IMR-90 (cell line): ENCODE measurements around the gene VAMP3. TPM values are rescaled to one million over a fixed set of nuclear protein-coding genes. Genes with fewer than 3 reads are reported as not detected.

ENCODE experiments used
- ATAC-seq: fragments of 200-7000 bp; cut with Tn5 transposase; 2 replicates; pipeline ENCODE4 v1.9.1; 2020; ENCODE audit warnings: low read depth, mild to moderate bottlenecking, moderate library complexity
- BruUV-seq: library from RNA; stranded (reverse); fragments of 400-500 nt; replicated peaks from 2 replicates; lab custom pipeline; 2021; lab: Mats Ljungman, UMichigan
- CTCF ChIA-PET: fragments of 300-600 bp; formaldehyde crosslinking; extraction: SDS; loops from one replicate; lab custom pipeline; 2021; ENCODE audit warnings: antibody characterized with exemption; lab: Yijun Ruan, JAX
- POLR2A ChIA-PET: fragments of 300-600 bp; sonication (Branson Sonifier 250); formaldehyde crosslinking; loops from one replicate; lab custom pipeline; 2022; ENCODE audit warnings: antibody characterized with exemption; ENCODE audit not compliant: unreplicated experiment; lab: Charles Lee
- DNase-seq: peaks from one replicate; pipeline ENCODE4 v3.0.0; 2013
- H2AFZ ChIP-seq: replicated peaks from 2 replicates; pipeline ENCODE3; 2013; ENCODE audit warnings: low read length, mild to moderate bottlenecking; ENCODE audit not compliant: poor library complexity
- H2AK5ac ChIP-seq: 2 replicates; pipeline ENCODE4 v1.6.1; 2013; ENCODE audit warnings: low read depth, low read length, inconsistent platforms
- H2AK9ac ChIP-seq: replicated peaks from 2 replicates; pipeline ENCODE3; 2013; ENCODE audit warnings: mild to moderate bottlenecking, low read depth, low read length, moderate library complexity; ENCODE audit not compliant: poor library complexity
- H2BK120ac ChIP-seq: 2 replicates; pipeline ENCODE4 v1.6.1; 2013; ENCODE audit warnings: low read depth, low read length, inconsistent platforms
- H2BK15ac ChIP-seq: 3 replicates; pipeline ENCODE4 v1.6.1; 2013; ENCODE audit warnings: low read depth, low read length, inconsistent platforms
- H2BK20ac ChIP-seq: 2 replicates; pipeline ENCODE4 v1.6.1; 2013; ENCODE audit warnings: low read depth, mild to moderate bottlenecking, inconsistent platforms, low read length, moderate library complexity
- H2BK5ac ChIP-seq: 2 replicates; pipeline ENCODE4 v1.6.1; 2013; ENCODE audit warnings: mild to moderate bottlenecking, low read depth, low read length, inconsistent platforms; ENCODE audit not compliant: poor library complexity, severe bottlenecking
- H3K14ac ChIP-seq: replicated peaks from 2 replicates; pipeline ENCODE4 v1.6.1; 2013; ENCODE audit warnings: low read depth, low read length, inconsistent platforms
- H3K18ac ChIP-seq: 2 replicates; pipeline ENCODE4 v1.6.1; 2013; ENCODE audit warnings: low read depth, low read length, control low read depth
- H3K23ac ChIP-seq: 2 replicates; pipeline ENCODE4 v1.6.1; 2013; ENCODE audit warnings: low read depth, low read length, inconsistent platforms
- H3K27ac ChIP-seq: 2 replicates; pipeline ENCODE4 v1.5.1; 2013; ENCODE audit warnings: mild to moderate bottlenecking, control low read depth, low read length; ENCODE audit not compliant: insufficient read depth
- H3K27me3 ChIP-seq: 2 replicates; pipeline ENCODE4 v1.6.1; 2013; ENCODE audit warnings: low read length; ENCODE audit not compliant: control insufficient read depth, insufficient read depth
- H3K36me3 ChIP-seq: 2 replicates; pipeline ENCODE4 v1.6.1; 2013; ENCODE audit warnings: low read length, mixed read lengths; ENCODE audit not compliant: control insufficient read depth, insufficient read depth
- H3K4ac ChIP-seq: 2 replicates; pipeline ENCODE4 v1.6.1; 2013; ENCODE audit warnings: low read depth, low read length, inconsistent platforms
- H3K4me1 ChIP-seq: 2 replicates; pipeline ENCODE4 v1.6.1; 2013; ENCODE audit warnings: low read length, mixed read lengths; ENCODE audit not compliant: control insufficient read depth, insufficient read depth
- H3K4me2 ChIP-seq: 2 replicates; pipeline ENCODE4 v1.6.1; 2013; ENCODE audit warnings: low read depth, mild to moderate bottlenecking, control low read depth, low read length, moderate library complexity
- H3K4me3 ChIP-seq: 2 replicates; pipeline ENCODE4 v1.5.1; 2013; ENCODE audit warnings: low read depth, mild to moderate bottlenecking, control low read depth, low read length, moderate library complexity; ENCODE audit not compliant: insufficient read depth
- H3K56ac ChIP-seq: 2 replicates; pipeline ENCODE4 v1.6.1; 2013; ENCODE audit warnings: low read length, inconsistent platforms; ENCODE audit not compliant: insufficient read depth; ENCODE audit errors: extremely low read depth
- H3K79me1 ChIP-seq, 2 experiments: 2 replicates each; pipeline ENCODE4 v1.6.1; 2013; ENCODE audit warnings: low read length in 2 of 2, inconsistent platforms in 1 of 2, low read depth in 1 of 2
- H3K9ac ChIP-seq: 2 replicates; pipeline ENCODE4 v1.6.1; 2013; ENCODE audit warnings: low read depth, low read length, control low read depth
- H3K9me1 ChIP-seq: 2 replicates; pipeline ENCODE4 v1.6.1; 2013; ENCODE audit warnings: low read length, inconsistent platforms; ENCODE audit not compliant: insufficient read depth
- H3K9me3 ChIP-seq: 2 replicates; pipeline ENCODE4 v1.6.1; 2013; ENCODE audit warnings: low read length; ENCODE audit not compliant: control insufficient read depth, insufficient read depth
- H4K20me1 ChIP-seq: 2 replicates; pipeline ENCODE4 v1.6.1; 2013; ENCODE audit warnings: low read length, inconsistent platforms; ENCODE audit not compliant: insufficient read depth
- H4K5ac ChIP-seq: 2 replicates; pipeline ENCODE4 v1.6.1; 2013; ENCODE audit warnings: mild to moderate bottlenecking, low read depth, low read length, control low read depth
- H4K8ac ChIP-seq, 2 experiments: 2 replicates each; pipeline ENCODE4 v1.6.1; 2013; ENCODE audit warnings: low read depth in 2 of 2, low read length in 2 of 2, control low read depth in 1 of 2, inconsistent platforms in 1 of 2
- H4K91ac ChIP-seq: 2 replicates; pipeline ENCODE4 v1.6.1; 2013; ENCODE audit warnings: low read depth, low read length, inconsistent platforms; ENCODE audit not compliant: insufficient read depth
- BHLHE40 ChIP-seq: fragments of 150-350 bp; IDR thresholded peaks from 2 replicates; pipeline ENCODE4 v1.6.1; 2016; ENCODE audit warnings: mild to moderate bottlenecking, low read depth, low read length
- CEBPB ChIP-seq: IDR thresholded peaks from 2 replicates; pipeline ENCODE4 v1.6.1; 2012; ENCODE audit warnings: low read depth, low read length, improper control_type of control experiment
- CHD1 ChIP-seq: IDR thresholded peaks from 2 replicates; pipeline ENCODE4 v1.6.1; 2012; ENCODE audit warnings: low read depth, low read length, improper control_type of control experiment
- FOS ChIP-seq: fragments of 150-350 bp; IDR thresholded peaks from 2 replicates; pipeline ENCODE4 v1.6.1; 2016; ENCODE audit warnings: low read depth, low read length
- MAFK ChIP-seq: IDR thresholded peaks from 2 replicates; pipeline ENCODE4 v1.6.1; 2012; ENCODE audit warnings: low read depth, low read length, improper control_type of control experiment
- MAZ ChIP-seq: IDR thresholded peaks from 2 replicates; pipeline ENCODE4 v1.6.1; 2012; ENCODE audit warnings: low read depth, mild to moderate bottlenecking, low read length, improper control_type of control experiment, moderate library complexity, borderline replicate concordance
- MXI1 ChIP-seq: IDR thresholded peaks from 2 replicates; pipeline ENCODE4 v1.6.1; 2012; ENCODE audit warnings: low read depth, mild to moderate bottlenecking, low read length, moderate library complexity, borderline replicate concordance
- NFE2L2 ChIP-seq: fragments of 150-350 bp; IDR thresholded peaks from 2 replicates; pipeline ENCODE4 v1.6.1; 2016; ENCODE audit warnings: low read depth, mild to moderate bottlenecking, low read length
- RAD21 ChIP-seq: IDR thresholded peaks from 2 replicates; pipeline ENCODE4 v1.6.1; 2012; ENCODE audit warnings: low read length, improper control_type of control experiment
- RCOR1 ChIP-seq: IDR thresholded peaks from 2 replicates; pipeline ENCODE4 v1.6.1; 2012; ENCODE audit warnings: mild to moderate bottlenecking, low read length, improper control_type of control experiment; ENCODE audit not compliant: insufficient replicate concordance
- RFX5 ChIP-seq: IDR thresholded peaks from 2 replicates; pipeline ENCODE4 v1.8.0; 2012; ENCODE audit warnings: low read depth, mild to moderate bottlenecking, low read length, moderate library complexity
- SMC3 ChIP-seq: fragments of 150-350 bp; IDR thresholded peaks from 2 replicates; pipeline ENCODE4 v1.6.1; 2016; ENCODE audit warnings: low read depth, mild to moderate bottlenecking, antibody characterized with exemption, low read length, moderate library complexity
- WGBS, 2 experiments: methylation state at CpG; one replicate each; pipeline versions ENCODE4 v1.1.5 to v1.1.7; 2013; ENCODE audit warnings: missing lambda C conversion rate in 2 of 2; ENCODE audit not compliant: insufficient read length in 1 of 2; ENCODE audit errors: extremely low coverage in 2 of 2; 5-methylcytosine and 5-hydroxymethylcytosine counted together
- dilution Hi-C: fragments of 300-500 bp; cut with HindIII; formaldehyde crosslinking; loops from one replicate; pipeline ENCODE4 v1.14.3; 2018; ENCODE audit warnings: low sequenced_read_pairs; ENCODE audit not compliant: unreplicated experiment
- in situ Hi-C: fragments of 300-500 bp; cut with MboI; formaldehyde crosslinking; loops from 3 replicates; pipeline ENCODE4 v1.14.3; 2019; ENCODE audit warnings: low sequenced_read_pairs, inconsistent platforms, mixed read lengths
- intact Hi-C: fragments of 100-400 bp; cut with micrococcal nuclease; formaldehyde crosslinking; loops from 2 replicates; pipeline ENCODE4 v1.10.0; 2022
- polyA plus RNA-seq, 3 experiments: library from polyadenylated mRNA; depleted of rRNA; stranded (reverse); fragments of >200 nt; gene quantifications; 2 replicates each; pipeline ENCODE4 v1.2.3, GENCODE V29; 2012; ENCODE audit warnings: low replicate concordance in 1 of 3
- total RNA-seq: library from RNA; depleted of rRNA; stranded (reverse); fragments of >200 nt; gene quantifications from 2 replicates; pipeline ENCODE4 v1.2.3, GENCODE V29; 2012
- TF ChIP-seq, protein P1 (sequence below): conservative IDR thresholded peaks from 2 replicates; pipeline ENCODE4 v1.5.1; 2012; ENCODE audit warnings: mild to moderate bottlenecking, low read depth, low read length, improper control_type of control experiment
- TF ChIP-seq, protein P2 (sequence below): fragments of 150-350 bp; IDR thresholded peaks from 2 replicates; pipeline ENCODE4 v1.6.1; 2016; ENCODE audit warnings: low read depth, mild to moderate bottlenecking, low read length, moderate library complexity, borderline replicate concordance

Gene VAMP3
- total and polyA plus RNA-seq, 2 of the 4 experiments (the other 2 are of a cell fraction): 99.1 to 354 TPM

DNA sequence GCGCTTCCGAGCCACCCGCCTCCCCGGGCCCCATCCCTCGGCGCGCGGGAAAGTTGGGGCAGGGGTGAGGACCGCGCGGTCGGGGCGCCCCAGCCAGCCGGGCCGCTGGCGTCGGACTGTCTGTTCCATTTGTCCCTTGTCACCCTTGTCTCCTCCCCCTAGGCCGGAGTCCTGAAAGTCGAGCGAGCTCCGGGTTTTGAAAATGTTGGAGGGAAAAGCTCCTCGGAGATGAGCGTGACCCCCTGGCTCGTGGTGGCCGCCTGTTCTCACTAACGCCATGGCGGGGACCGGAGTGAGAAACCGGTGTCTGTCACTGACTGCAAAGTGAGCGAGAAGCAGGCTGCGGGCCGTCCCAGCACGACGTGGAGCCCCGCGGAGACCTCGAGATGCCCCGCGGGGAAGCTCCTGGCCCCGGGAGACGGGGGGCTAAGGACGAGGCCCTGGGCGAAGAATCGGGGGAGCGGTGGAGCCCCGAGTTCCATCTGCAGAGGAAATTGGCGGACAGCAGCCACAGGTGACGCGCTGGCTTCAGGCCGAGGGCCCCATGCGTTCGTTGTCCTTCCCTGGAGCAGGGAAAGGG lies 13.5 kb downstream of the VAMP3 start:
- 41% methylated on average over 33 of the region's 52 CpGs; no CpG with 5 or more reads in 1 of the 2 experiments for whole genome bisulfite sequencing, 2 experiments
- intact Hi-C loops (loop anchor here (5.0 kb wide), 1 partner anchor 118 kb away; no protein-coding TSS in a partner anchor), dilution Hi-C loops (no loop called here), in situ Hi-C loops (no loop called here)
- Histone ChIP-seq H3K18ac (no peak overlapping the region), H3K4me2 (peak overlapping the region; percentile 23), H2BK5ac (no peak overlapping the region), H3K23ac (no peak overlapping the region), H3K9me3 (no peaks in the 10 kb centered on the region), H2AK5ac (peak overlapping the region; percentile 49; the same call in 1 of the 2 replicates), H2BK20ac (0 out of 2 replicates have a peak overlapping the region, but pooled peaks have one; percentile 17), H3K56ac (no peak overlapping the region), H3K4me3 (peak overlapping the region; percentile 20), H2AK9ac (peak overlapping the region; percentile 81), H3K9me1 (no peaks in the 10 kb centered on the region), H4K20me1 (no peaks in the 10 kb centered on the region), H4K91ac (peak overlapping the region; percentile 57), H3K4me1 (0 out of 2 replicates have a peak, but pooled peaks cover 4% of the 10 kb centered on the region), H2BK120ac (peak overlapping the region; percentile 19; the same call in 1 of the 2 replicates), H3K9ac (no peak overlapping the region), H3K36me3 (peaks cover 19% of the 10 kb centered on the region), H3K27me3 (no peaks in the 10 kb centered on the region), H2AFZ (peak overlapping the region; percentile 92), H3K79me1 (peaks cover 6 to 12% of the 10 kb centered on the region in 2 experiments; a peak in 3 of 4 replicates), H2BK15ac (no peak overlapping the region; the same call in 2 of the 3 replicates), H3K27ac (no peak overlapping the region; the same call in 1 of the 2 replicates), H4K8ac (peak overlapping the region in 1 of 2 experiments; percentile 84; a peak in 1 of 4 replicates), H3K4ac (peak overlapping the region; percentile 16; the same call in 1 of the 2 replicates), H3K14ac (peak overlapping the region; percentile 86), H4K5ac (no peak overlapping the region)
- ATAC-seq (no peak), DNase-seq (no peak)
- ChIA-PET CTCF (no interaction called here), POLR2A (no interaction called here)
- no TSS peak for BruUV-seq
- TF ChIP-seq CEBPB (no peak), RCOR1 (no peak), RAD21 (no peak), MAFK (no peak), MAZ (no peak), MXI1 (no peak), SMC3 (no peak), BHLHE40 (no peak), CHD1 (no peak), FOS (no peak), NFE2L2 (no peak), RFX5 (no peak)
- TF ChIP-seq, protein P1, sequence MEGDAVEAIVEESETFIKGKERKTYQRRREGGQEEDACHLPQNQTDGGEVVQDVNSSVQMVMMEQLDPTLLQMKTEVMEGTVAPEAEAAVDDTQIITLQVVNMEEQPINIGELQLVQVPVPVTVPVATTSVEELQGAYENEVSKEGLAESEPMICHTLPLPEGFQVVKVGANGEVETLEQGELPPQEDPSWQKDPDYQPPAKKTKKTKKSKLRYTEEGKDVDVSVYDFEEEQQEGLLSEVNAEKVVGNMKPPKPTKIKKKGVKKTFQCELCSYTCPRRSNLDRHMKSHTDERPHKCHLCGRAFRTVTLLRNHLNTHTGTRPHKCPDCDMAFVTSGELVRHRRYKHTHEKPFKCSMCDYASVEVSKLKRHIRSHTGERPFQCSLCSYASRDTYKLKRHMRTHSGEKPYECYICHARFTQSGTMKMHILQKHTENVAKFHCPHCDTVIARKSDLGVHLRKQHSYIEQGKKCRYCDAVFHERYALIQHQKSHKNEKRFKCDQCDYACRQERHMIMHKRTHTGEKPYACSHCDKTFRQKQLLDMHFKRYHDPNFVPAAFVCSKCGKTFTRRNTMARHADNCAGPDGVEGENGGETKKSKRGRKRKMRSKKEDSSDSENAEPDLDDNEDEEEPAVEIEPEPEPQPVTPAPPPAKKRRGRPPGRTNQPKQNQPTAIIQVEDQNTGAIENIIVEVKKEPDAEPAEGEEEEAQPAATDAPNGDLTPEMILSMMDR: no peak
- TF ChIP-seq, protein P2, sequence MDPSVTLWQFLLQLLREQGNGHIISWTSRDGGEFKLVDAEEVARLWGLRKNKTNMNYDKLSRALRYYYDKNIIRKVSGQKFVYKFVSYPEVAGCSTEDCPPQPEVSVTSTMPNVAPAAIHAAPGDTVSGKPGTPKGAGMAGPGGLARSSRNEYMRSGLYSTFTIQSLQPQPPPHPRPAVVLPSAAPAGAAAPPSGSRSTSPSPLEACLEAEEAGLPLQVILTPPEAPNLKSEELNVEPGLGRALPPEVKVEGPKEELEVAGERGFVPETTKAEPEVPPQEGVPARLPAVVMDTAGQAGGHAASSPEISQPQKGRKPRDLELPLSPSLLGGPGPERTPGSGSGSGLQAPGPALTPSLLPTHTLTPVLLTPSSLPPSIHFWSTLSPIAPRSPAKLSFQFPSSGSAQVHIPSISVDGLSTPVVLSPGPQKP: no peak
